GM21529 (cell line): ENCODE results near the gene TUBGCP3.
A peak's percentile ranks its signal among the peaks of the same experiment; 100 is the strongest.

Experiments used
- ATAC-seq: cut with Tn5 transposase; IDR thresholded peaks from one replicate; pipeline ENCODE4 v1.9.1; 2021; ENCODE audit not compliant: unreplicated experiment

Gene TUBGCP3

GRCh38 chr13:112617754-112618375 lies 29.9 kb upstream of the TUBGCP3 start:
- no peak for ATAC-seq

- ATAC-seq: peak; percentile 78
Measured at GRCh38 chr13:112616586-112617362, 28.8 kb upstream of the TUBGCP3 start.

DNA sequence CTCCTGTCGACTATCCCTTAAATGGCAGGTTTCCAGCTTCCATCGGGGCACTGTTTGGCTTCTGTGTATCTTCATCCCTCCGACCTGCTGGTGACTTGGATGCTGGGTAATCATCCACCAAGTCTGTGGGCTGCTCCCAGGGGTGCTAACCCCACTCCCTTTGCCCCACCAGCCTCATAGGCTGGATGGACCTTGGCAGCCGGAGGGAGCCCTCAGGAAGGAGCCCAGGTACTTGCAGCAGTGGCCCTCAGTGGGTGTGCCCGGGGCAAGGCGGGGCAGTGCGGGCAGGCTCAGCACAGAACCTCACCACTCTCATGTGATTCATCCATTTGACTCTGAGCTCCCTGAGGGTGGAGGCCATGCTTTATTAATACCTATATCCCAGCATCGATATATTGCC lies 27.4 kb upstream of the TUBGCP3 start:
- no peak for ATAC-seq

- ATAC-seq: no peak
Measured at GRCh38 chr13:112614835-112615234, 26.9 kb upstream of the TUBGCP3 start.

DNA sequence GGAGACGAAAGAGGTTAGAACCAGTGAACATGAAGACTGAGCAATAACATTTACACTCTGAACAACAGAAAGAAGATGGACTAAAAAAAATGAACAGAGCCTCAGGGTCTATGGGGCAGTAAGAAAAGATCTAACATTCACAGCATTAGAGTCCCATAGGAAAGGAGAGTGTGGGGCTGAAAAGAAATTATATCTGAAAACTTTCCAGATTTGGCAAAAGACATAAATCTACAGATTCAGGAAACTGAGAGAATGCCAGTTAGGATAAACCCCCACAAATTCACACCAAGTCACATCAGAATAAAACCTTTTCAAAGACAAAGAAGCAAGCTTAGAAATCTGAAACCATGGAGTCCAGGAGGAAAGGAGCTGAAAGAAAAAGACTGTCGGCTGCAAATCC lies 20.3 kb upstream of the TUBGCP3 start:
- ATAC-seq: no peak

DNA sequence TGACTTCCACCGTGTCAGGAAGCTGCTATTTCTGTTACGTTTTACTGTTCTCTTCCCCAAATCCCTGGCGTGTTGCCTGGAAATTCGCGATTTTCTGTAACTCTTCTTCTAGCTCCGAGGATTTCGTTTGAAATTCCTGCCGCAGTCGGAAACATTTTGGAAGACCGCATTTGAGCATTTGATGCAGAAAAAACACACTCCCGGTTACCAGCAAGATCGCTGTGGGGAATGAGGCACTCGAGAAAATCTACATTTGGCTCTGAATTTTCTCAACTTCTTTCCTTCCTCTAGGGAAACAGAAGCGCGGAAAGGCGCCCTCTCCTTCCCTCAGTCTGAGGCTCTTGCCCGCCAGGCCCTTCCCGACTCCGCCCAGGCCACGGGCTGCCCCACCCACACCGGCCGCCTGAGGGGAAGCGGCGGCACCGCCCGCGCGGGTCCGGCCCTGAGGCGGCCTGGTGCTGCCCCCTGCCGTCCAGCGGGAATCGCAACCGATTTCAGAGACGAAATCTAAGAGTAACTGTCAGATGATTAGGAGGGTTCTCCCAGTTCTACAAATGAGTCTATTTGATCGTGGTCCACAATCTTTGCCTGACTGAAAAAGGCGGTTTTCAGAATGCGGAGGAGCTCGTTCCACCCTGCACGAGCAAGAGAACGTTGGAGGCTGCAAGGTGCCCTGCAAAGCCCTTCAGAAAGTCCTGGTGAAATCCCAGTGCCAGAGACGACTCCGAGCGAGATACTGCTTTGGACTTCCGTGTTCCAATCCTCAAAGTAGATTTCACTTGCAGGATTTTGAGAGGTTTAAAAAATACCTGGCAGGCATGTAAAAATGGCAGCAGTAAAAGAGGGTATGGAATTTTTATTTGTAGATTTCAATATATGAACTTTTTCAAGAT lies 18.4 kb upstream of the TUBGCP3 start:
- peak; percentile 100 for ATAC-seq

DNA sequence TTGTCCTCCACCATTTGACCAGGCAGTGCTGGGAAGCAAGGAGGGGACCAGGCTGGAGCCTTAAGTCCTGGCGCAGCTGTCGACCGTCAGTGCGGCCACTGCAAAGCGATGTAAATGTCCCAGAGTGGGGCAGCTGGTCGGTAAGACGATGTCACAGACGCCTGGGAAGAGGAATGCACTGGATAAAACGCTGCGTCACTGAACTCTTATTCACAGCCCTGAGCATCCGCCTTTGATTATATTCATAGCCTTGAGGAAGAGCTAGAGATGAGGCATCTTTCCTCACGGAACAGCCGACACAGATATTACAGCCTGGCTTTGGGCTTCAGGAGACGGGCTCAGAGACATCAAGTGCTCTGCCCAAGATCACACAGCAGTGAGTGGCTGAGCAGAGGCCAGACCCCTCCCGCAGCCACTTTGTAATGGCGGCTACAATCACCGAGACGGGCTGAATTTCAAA lies 17.6 kb upstream of the TUBGCP3 start:
- no peak for ATAC-seq

DNA sequence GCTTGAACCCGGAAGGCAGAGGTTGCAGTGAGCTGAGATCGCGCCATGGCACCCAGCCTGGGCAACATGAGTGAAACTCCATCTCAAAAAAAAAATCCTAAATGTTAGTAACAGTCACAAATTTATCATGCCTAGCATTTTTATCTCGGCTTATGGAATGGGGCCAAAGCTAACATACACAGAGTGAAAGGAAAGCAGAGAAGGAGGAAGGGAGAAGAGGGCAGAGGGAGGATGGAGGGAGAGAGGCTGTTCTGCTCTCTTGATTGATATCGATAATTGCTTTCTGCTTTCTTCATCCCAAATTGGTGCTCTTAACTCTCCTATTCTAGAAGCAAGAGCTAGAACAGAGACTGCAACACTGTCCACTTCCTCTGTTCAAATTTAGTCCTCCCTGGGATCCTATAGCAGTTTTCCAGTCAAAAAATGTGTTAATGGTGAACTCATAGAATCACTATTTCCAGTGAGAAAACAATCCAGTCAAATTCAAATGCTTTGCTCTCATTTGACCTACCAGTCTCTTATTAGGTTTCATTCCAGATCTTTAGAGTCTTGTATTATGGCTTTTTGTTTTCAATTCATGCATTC lies 15.8 kb upstream of the TUBGCP3 start:
- ATAC-seq: no peak

DNA sequence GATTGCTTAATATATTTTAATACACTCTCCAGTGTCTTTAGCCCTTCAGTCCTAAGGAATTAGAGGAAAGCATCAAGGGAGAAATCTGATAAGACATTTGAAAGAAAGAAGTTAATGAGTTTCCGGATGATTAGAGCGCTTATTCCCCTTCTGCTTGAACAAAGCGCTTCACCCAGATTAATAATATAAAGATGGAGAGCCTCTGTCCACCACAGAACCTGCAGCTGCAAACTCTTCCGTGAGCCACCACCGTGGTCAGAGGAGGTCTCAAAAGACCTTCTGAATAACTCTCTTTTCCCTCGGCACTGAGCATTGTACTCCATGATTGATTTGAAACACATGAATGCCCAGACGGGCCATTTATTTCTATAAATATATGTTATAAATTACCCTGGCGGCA lies 14.2 kb upstream of the TUBGCP3 start:
- ATAC-seq: no peak

GRCh38 chr13:112601371-112601770 lies 13.4 kb upstream of the TUBGCP3 start:
- no peak for ATAC-seq

GRCh38 chr13:112596235-112596634 lies 8.3 kb upstream of the TUBGCP3 start:
- no peak for ATAC-seq

DNA sequence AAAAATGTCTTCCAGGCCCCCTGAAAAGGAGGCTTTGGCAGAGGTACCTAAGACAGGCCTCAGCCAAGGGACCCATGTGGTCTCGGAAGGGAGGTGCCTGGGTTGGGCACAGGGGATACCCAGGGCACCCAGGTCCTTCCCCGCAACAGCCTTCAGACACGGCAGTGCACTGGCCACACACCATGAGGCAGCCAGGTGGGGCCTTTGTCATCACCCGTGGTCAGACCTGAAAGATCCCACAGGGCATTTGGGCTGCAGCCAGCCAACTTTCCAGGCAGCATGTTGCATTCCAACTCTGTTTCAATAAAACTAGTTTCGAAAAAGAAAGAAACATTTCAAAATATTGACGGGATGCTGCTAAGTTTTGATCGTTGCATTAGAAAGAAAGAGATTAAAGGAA lies 4.7 kb upstream of the TUBGCP3 start:
- ATAC-seq: no peak

- ATAC-seq: no peak
Measured at GRCh38 chr13:112592181-112592580, 4.2 kb upstream of the TUBGCP3 start.

DNA sequence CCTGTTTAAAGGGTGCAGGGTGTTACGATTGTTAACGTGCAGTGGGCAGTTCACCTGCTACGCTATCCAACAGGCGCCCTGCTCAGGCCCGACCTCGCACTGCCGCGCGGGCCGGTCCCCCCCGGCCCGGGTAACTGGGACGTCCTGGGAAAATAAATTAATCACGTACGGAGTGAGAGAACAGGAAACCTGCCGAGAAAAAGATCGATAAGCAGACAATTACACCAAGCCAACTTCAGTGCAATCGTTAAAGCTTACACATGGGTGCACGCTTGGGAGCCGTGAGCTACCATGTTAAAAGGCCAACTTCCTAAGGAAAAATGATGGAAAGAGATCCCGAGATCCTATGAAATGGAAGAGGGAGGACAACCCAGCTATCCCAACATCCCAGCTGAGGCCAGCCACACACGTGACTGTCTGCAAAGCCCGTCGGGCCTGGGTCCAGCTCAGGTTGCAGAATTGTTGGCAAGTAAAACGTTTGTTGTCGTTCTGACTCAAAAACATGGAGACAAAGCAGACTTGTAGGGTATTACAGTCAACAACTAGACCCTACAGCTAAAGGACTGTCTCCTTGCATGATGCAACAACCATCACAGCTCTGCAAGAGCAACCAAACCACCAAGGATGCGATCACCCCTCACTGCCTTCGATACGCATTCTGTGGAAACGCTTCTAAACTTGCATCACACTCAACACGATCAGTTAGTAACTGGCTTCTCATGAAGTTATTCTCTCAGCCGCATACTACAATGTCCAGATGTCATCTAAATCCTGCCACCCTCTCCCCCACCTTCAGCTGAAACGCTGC lies 741 bp upstream of the TUBGCP3 start:
- no peak for ATAC-seq

- peak; percentile 52 for ATAC-seq
Measured at GRCh38 chr13:112587212-112587763, 665 bp downstream of the TUBGCP3 start.

DNA sequence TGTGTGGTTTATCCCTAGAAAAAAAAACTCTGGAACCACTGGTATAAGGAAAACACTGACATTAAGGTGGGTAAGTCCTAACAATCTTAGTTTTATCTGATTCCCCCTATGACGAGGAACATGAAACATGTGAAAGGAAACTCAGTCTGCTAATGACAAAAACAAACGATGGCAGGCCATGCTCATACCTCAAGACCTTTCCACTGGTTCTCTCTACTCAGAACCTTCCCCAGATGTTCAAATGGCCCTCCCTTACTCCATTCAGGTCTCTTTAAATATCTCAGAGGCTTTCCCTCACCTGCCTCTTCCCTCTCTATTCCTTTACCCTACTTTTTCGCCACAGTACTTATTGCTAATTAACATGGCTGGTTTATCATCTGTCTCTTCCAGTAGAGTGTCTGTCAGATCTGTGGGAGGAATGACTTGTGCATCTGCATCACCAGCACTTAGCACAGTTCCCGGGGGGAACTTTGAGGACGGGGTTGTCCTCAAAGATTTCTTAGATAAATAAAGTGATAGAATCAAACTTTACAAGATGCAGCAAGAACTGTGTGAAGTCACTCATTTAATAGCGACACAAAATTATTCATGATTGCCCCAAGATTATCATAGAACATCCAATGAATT lies 1.5 kb downstream of the TUBGCP3 start:
- no peak for ATAC-seq

- ATAC-seq: peak; percentile 49
Measured at GRCh38 chr13:112583592-112584277, 4.2 kb downstream of the TUBGCP3 start.

GRCh38 chr13:112582263-112582662 lies 5.7 kb downstream of the TUBGCP3 start:
- no peak for ATAC-seq

GRCh38 chr13:112580912-112581311 lies 7.0 kb downstream of the TUBGCP3 start:
- no peak for ATAC-seq
